H1 (cell line): ENCODE data around the gene SNX32. TPM values are rescaled to one million over a fixed set of nuclear protein-coding genes. Genes with fewer than 3 reads are reported as not detected.

Experiments used
- BACH1 ChIP-seq: IDR thresholded peaks from 2 replicates; pipeline ENCODE4 v1.6.1; 2012; ENCODE audit warnings: low read length, improper control_type of control experiment
- CBX5 ChIP-seq: fragments of 300-800, 300-1000 bp; sonication (generic); IDR thresholded peaks from 2 replicates; pipeline ENCODE4 v1.7.1; 2016; ENCODE audit warnings: antibody characterized with exemption, low read length, low read depth
- CTBP2 ChIP-seq: IDR thresholded peaks from 2 replicates; pipeline ENCODE4 v1.7.0; 2011; ENCODE audit warnings: borderline replicate concordance, mild to moderate bottlenecking, moderate library complexity, mixed read lengths, low read length; ENCODE audit not compliant: insufficient read depth, insufficient read length
- JUN ChIP-seq: IDR thresholded peaks from 2 replicates; pipeline ENCODE4 v1.6.1; 2011; ENCODE audit warnings: low read depth, mild to moderate bottlenecking, improper control_type of control experiment, low read length
- MAFK ChIP-seq: IDR thresholded peaks from 2 replicates; pipeline ENCODE4 v1.6.1; 2012; ENCODE audit warnings: low read depth, mild to moderate bottlenecking, improper control_type of control experiment, low read length
- PHF8 ChIP-seq: fragments of 200-600 bp; sonication (generic); conservative IDR thresholded peaks from 2 replicates; pipeline ENCODE4 v1.7.1; 2012; ENCODE audit warnings: low read depth, mild to moderate bottlenecking, inconsistent platforms, low read length, moderate library complexity
- RAD21 ChIP-seq, 2 experiments: IDR thresholded peaks in 1 of 2; conservative IDR thresholded peaks in 1 of 2; 2 replicates each; pipeline ENCODE4 v1.6.1; 2011; ENCODE audit warnings: low read depth in 2 of 2, low read length in 2 of 2, improper control_type of control experiment in 1 of 2, inconsistent platforms in 1 of 2, mild to moderate bottlenecking in 1 of 2, moderate library complexity in 1 of 2
- SAP30 ChIP-seq: fragments of 300-600 bp; sonication (generic); IDR thresholded peaks from 2 replicates; pipeline ENCODE4 v1.7.1; 2012; ENCODE audit warnings: low read length, moderate library complexity, mild to moderate bottlenecking, inconsistent platforms; ENCODE audit not compliant: insufficient read depth, insufficient replicate concordance
- ZNF274 ChIP-seq: IDR thresholded peaks from 2 replicates; pipeline ENCODE4 v1.7.0; 2012; ENCODE audit warnings: low read length, borderline replicate concordance; ENCODE audit errors: extremely low read depth
- polyA plus RNA-seq, 7 experiments: library from polyadenylated mRNA; depleted of rRNA in 3 of 7; stranded (reverse) in 5 of 7; unstranded in 2 of 7; fragments of >200 nt in 5 of 7; fragments of 200-250 nt in 2 of 7; gene quantifications; 1 replicate in 5 of 7; 2 replicates in 1 of 7; 4 replicates in 1 of 7; pipeline versions ENCODE4 v1.2.1 to v1.2.3, GENCODE V29; 2011 to 2013; ENCODE audit warnings: missing spikeins in 2 of 7, mixed read lengths in 2 of 7
- total RNA-seq: library from RNA; stranded (reverse); fragmentation: NEBNext Ultra II Directional; extraction: Animal tissue kit (Norgen Biotek cat#: 25700); gene quantifications from 2 replicates; pipeline ENCODE4 v1.2.1, GENCODE V29; 2021
- TF ChIP-seq, protein P1 (sequence below): fragments of 300-600 bp; sonication (generic); IDR thresholded peaks from 2 replicates; pipeline ENCODE4 v1.7.1; 2012; ENCODE audit warnings: low read length, moderate library complexity, mild to moderate bottlenecking, inconsistent platforms; ENCODE audit not compliant: insufficient replicate concordance

The SNX32 gene
- total and polyA plus RNA-seq, 2 of the 8 experiments (the other 6 are each of a cell fraction or from before 2014, with no cell fraction given): 0.76 to 2.2 TPM

DNA sequence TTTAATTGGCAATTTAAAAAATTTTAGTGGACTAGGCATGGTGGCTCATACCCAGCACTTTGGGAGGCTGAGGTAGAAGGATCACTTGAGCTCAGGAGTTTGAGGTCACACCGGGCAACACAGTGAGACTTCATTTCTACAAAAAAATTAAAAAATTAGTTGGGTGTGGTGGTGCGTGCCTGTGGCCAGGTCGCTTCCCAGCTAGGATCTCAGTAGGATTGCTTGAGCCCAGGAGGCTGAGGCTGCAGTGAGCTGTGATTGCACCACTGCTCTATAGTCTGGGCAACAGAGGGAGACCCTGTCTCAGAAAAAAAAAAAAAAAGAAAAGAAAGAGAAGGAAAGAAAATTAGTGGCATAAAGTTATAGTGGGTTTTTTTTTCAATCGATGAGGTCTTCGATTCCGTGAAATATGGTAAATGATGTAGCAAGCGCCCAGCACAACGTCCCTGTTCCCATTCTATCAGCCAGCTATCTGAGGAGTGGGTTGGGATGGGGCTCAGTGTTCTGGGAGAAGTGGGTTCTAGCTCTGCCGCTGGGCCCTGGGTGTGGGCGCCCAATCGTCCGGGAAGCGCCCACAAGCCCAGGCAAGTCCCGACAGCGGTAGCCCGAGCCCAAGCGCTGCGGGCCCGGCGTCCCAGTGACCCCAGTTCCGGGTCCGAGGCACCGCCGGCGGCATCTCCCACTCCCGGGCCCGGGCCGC lies 65.0 kb downstream of the SNX32 start (continued):
- TF ChIP-seq, protein P1, sequence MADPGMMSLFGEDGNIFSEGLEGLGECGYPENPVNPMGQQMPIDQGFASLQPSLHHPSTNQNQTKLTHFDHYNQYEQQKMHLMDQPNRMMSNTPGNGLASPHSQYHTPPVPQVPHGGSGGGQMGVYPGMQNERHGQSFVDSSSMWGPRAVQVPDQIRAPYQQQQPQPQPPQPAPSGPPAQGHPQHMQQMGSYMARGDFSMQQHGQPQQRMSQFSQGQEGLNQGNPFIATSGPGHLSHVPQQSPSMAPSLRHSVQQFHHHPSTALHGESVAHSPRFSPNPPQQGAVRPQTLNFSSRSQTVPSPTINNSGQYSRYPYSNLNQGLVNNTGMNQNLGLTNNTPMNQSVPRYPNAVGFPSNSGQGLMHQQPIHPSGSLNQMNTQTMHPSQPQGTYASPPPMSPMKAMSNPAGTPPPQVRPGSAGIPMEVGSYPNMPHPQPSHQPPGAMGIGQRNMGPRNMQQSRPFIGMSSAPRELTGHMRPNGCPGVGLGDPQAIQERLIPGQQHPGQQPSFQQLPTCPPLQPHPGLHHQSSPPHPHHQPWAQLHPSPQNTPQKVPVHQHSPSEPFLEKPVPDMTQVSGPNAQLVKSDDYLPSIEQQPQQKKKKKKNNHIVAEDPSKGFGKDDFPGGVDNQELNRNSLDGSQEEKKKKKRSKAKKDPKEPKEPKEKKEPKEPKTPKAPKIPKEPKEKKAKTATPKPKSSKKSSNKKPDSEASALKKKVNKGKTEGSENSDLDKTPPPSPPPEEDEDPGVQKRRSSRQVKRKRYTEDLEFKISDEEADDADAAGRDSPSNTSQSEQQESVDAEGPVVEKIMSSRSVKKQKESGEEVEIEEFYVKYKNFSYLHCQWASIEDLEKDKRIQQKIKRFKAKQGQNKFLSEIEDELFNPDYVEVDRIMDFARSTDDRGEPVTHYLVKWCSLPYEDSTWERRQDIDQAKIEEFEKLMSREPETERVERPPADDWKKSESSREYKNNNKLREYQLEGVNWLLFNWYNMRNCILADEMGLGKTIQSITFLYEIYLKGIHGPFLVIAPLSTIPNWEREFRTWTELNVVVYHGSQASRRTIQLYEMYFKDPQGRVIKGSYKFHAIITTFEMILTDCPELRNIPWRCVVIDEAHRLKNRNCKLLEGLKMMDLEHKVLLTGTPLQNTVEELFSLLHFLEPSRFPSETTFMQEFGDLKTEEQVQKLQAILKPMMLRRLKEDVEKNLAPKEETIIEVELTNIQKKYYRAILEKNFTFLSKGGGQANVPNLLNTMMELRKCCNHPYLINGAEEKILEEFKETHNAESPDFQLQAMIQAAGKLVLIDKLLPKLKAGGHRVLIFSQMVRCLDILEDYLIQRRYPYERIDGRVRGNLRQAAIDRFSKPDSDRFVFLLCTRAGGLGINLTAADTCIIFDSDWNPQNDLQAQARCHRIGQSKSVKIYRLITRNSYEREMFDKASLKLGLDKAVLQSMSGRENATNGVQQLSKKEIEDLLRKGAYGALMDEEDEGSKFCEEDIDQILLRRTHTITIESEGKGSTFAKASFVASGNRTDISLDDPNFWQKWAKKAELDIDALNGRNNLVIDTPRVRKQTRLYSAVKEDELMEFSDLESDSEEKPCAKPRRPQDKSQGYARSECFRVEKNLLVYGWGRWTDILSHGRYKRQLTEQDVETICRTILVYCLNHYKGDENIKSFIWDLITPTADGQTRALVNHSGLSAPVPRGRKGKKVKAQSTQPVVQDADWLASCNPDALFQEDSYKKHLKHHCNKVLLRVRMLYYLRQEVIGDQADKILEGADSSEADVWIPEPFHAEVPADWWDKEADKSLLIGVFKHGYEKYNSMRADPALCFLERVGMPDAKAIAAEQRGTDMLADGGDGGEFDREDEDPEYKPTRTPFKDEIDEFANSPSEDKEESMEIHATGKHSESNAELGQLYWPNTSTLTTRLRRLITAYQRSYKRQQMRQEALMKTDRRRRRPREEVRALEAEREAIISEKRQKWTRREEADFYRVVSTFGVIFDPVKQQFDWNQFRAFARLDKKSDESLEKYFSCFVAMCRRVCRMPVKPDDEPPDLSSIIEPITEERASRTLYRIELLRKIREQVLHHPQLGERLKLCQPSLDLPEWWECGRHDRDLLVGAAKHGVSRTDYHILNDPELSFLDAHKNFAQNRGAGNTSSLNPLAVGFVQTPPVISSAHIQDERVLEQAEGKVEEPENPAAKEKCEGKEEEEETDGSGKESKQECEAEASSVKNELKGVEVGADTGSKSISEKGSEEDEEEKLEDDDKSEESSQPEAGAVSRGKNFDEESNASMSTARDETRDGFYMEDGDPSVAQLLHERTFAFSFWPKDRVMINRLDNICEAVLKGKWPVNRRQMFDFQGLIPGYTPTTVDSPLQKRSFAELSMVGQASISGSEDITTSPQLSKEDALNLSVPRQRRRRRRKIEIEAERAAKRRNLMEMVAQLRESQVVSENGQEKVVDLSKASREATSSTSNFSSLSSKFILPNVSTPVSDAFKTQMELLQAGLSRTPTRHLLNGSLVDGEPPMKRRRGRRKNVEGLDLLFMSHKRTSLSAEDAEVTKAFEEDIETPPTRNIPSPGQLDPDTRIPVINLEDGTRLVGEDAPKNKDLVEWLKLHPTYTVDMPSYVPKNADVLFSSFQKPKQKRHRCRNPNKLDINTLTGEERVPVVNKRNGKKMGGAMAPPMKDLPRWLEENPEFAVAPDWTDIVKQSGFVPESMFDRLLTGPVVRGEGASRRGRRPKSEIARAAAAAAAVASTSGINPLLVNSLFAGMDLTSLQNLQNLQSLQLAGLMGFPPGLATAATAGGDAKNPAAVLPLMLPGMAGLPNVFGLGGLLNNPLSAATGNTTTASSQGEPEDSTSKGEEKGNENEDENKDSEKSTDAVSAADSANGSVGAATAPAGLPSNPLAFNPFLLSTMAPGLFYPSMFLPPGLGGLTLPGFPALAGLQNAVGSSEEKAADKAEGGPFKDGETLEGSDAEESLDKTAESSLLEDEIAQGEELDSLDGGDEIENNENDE: no peak
- TF ChIP-seq CTBP2 (no peak), CBX5 (no peak), PHF8 (no peak), MAFK (no peak), ZNF274 (no peak), JUN (no peak), RAD21 (IDR thresholded peaks at IDR 0.05 in 1 of 2, conservative IDR thresholded peaks at IDR 0.05 in 1 of 2; ENCODE audit: low read depth in 2 of 2, low read length in 2 of 2) (no peak), SAP30 (no peak), BACH1 (no peak)
